GM12801 (cell line): ENCODE results near the gene SPNS3.

Source experiments
- CTCF ChIP-seq: IDR thresholded peaks from one replicate; pipeline ENCODE4 v1.5.1; 2011; ENCODE audit warnings: control low read depth; ENCODE audit not compliant: insufficient read length; ENCODE audit errors: extremely low read depth

The SPNS3 gene

GRCh38 chr17:4523946-4524345 is 90.2 kb downstream of the SPNS3 start:
- no peak for TF ChIP-seq CTCF

- no peak for TF ChIP-seq CTCF
Measured at GRCh38 chr17:4525691-4526397, 92.1 kb downstream of the SPNS3 start.

GRCh38 chr17:4527134-4527533 is 93.4 kb downstream of the SPNS3 start:
- TF ChIP-seq CTCF: no peak

GRCh38 chr17:4527566-4528125 is 93.9 kb downstream of the SPNS3 start:
- TF ChIP-seq CTCF: no peak

- TF ChIP-seq CTCF: no peak
Measured at GRCh38 chr17:4529533-4530152, 95.9 kb downstream of the SPNS3 start.

- no peak for TF ChIP-seq CTCF
Measured at GRCh38 chr17:4530799-4531730, 97.3 kb downstream of the SPNS3 start.
